ENCODE data around the gene RDX. TPM values are rescaled to one million over a fixed set of nuclear protein-coding genes. Genes with fewer than 3 reads are reported as not detected.

Gene RDX
- total and polyA plus RNA-seq, 2 donors (not counting 1 experiment from before 2014, with no cell fraction given), result 4.4 to 34.8 TPM

GRCh38 chr11:110156503-110156902, 139.9 kb downstream of the RDX start:
- Histone ChIP-seq H3K79me2 (ENCODE audit: control insufficient read depth, insufficient read depth, low read length) (no peaks in the 10 kb centered on the region), H3K9me3 (ENCODE audit: control extremely low read depth in 1 of 3, control insufficient read depth in 2 of 3, insufficient read depth in 1 of 3, low read length in 2 of 3) (no peaks in the 10 kb centered on the region), H3K4me2 (replicated peaks; ENCODE audit: low read depth, low read length, poor library complexity, severe bottlenecking) (no peak overlapping the region), H3K4me1 (ENCODE audit: control insufficient read depth in 2 of 2, insufficient read depth in 2 of 2, low read length in 2 of 2) (no peaks in the 10 kb centered on the region), H4K20me1 (ENCODE audit: control insufficient read depth, insufficient read depth, low read length, poor library complexity, severe bottlenecking) (no peaks in the 10 kb centered on the region), H2AFZ (ENCODE audit: insufficient read depth, low read depth, low read length, poor library complexity, severe bottlenecking) (no peak overlapping the region), H3K4me3 (ENCODE audit: control extremely low read depth in 1 of 5, extremely low read depth in 1 of 5, insufficient read depth in 1 of 5, low read depth in 2 of 5, low read length in 4 of 5) (no peak overlapping the region), H3K27me3 (replicated peaks in 1 of 4; ENCODE audit: control extremely low read depth in 1 of 4, control insufficient read depth in 3 of 4, insufficient read depth in 4 of 4, low read length in 3 of 4) (no peaks in the 10 kb centered on the region), H3K27ac (ENCODE audit: low read length in 2 of 2) (no peak overlapping the region), H3K36me3 (replicated peaks in 1 of 2; ENCODE audit: control extremely low read depth in 1 of 2, control insufficient read depth in 1 of 2, extremely low read depth in 1 of 2, insufficient read depth in 2 of 2, low read length in 1 of 2) (no peaks in the 10 kb centered on the region), H3K9ac (ENCODE audit: low read length) (no peak overlapping the region)
- no peak for TF ChIP-seq CTCF (IDR thresholded peaks at IDR 0.05)
- no peak for TF ChIP-seq EZH2 (IDR thresholded peaks at IDR 0.05; ENCODE audit: borderline replicate concordance, insufficient read depth, low read depth, low read length, poor library complexity, severe bottlenecking)
- Mint-ChIP-seq H3K9me3 (ENCODE audit: insufficient read depth) (no peaks in the 10 kb centered on the region), H3K4me1 (no peaks in the 10 kb centered on the region), H3K27ac (no peak overlapping the region), H3K4me3 (no peak overlapping the region), H3K27me3 (peaks cover 5% of the 10 kb centered on the region)
- ATAC-seq (ENCODE audit: low read depth), result no peak
- intact Hi-C loops (cut with micrococcal nuclease), result no loop called here
- ChIA-PET POLR2A (no interaction called here), CTCF (no interaction called here)
- 100% methylated on average over 1 of the region's 4 CpGs for WGBS (ENCODE audit: insufficient coverage)
- no peak for DNase-seq

GRCh38 chr11:110153474-110153873, 142.9 kb downstream of the RDX start:
- Mint-ChIP-seq H3K27ac (no peak overlapping the region), H3K27me3 (peaks cover 5% of the 10 kb centered on the region), H3K9me3 (ENCODE audit: insufficient read depth) (no peaks in the 10 kb centered on the region), H3K4me1 (no peaks in the 10 kb centered on the region), H3K4me3 (no peak overlapping the region)
- Histone ChIP-seq H3K4me2 (replicated peaks; ENCODE audit: low read depth, low read length, poor library complexity, severe bottlenecking) (no peak overlapping the region), H3K4me1 (ENCODE audit: control insufficient read depth in 2 of 2, insufficient read depth in 2 of 2, low read length in 2 of 2) (no peaks in the 10 kb centered on the region), H3K27ac (ENCODE audit: low read length in 2 of 2) (no peak overlapping the region), H4K20me1 (ENCODE audit: control insufficient read depth, insufficient read depth, low read length, poor library complexity, severe bottlenecking) (no peaks in the 10 kb centered on the region), H3K79me2 (ENCODE audit: control insufficient read depth, insufficient read depth, low read length) (no peaks in the 10 kb centered on the region), H3K27me3 (replicated peaks in 1 of 4; ENCODE audit: control extremely low read depth in 1 of 4, control insufficient read depth in 3 of 4, insufficient read depth in 4 of 4, low read length in 3 of 4) (no peaks in the 10 kb centered on the region), H3K9me3 (ENCODE audit: control extremely low read depth in 1 of 3, control insufficient read depth in 2 of 3, insufficient read depth in 1 of 3, low read length in 2 of 3) (no peaks in the 10 kb centered on the region), H3K4me3 (ENCODE audit: control extremely low read depth in 1 of 5, extremely low read depth in 1 of 5, insufficient read depth in 1 of 5, low read depth in 2 of 5, low read length in 4 of 5) (no peak overlapping the region), H2AFZ (ENCODE audit: insufficient read depth, low read depth, low read length, poor library complexity, severe bottlenecking) (no peak overlapping the region), H3K9ac (ENCODE audit: low read length) (no peak overlapping the region), H3K36me3 (replicated peaks in 1 of 2; ENCODE audit: control extremely low read depth in 1 of 2, control insufficient read depth in 1 of 2, extremely low read depth in 1 of 2, insufficient read depth in 2 of 2, low read length in 1 of 2) (no peaks in the 10 kb centered on the region)
- intact Hi-C loops (cut with micrococcal nuclease), result no loop called here
- no peak for ATAC-seq (ENCODE audit: low read depth)
- ChIA-PET POLR2A (no interaction called here), CTCF (no interaction called here)
- TF ChIP-seq CTCF (IDR thresholded peaks at IDR 0.05) (no peak), EZH2 (IDR thresholded peaks at IDR 0.05; ENCODE audit: borderline replicate concordance, insufficient read depth, low read depth, low read length, poor library complexity, severe bottlenecking) (no peak)
- no peak for DNase-seq
